ENCODE measurements around the gene SST. TPM values are rescaled to one million over a fixed set of nuclear protein-coding genes. Genes with fewer than 3 reads are reported as not detected.
A peak's percentile ranks its signal among the peaks of the same experiment; 100 is the strongest.

The SST gene
- total and polyA plus RNA-seq, 2 of the 13 experiments (the other 11 are each of a cell fraction or from before 2014, with no cell fraction given), result not detected

DNA sequence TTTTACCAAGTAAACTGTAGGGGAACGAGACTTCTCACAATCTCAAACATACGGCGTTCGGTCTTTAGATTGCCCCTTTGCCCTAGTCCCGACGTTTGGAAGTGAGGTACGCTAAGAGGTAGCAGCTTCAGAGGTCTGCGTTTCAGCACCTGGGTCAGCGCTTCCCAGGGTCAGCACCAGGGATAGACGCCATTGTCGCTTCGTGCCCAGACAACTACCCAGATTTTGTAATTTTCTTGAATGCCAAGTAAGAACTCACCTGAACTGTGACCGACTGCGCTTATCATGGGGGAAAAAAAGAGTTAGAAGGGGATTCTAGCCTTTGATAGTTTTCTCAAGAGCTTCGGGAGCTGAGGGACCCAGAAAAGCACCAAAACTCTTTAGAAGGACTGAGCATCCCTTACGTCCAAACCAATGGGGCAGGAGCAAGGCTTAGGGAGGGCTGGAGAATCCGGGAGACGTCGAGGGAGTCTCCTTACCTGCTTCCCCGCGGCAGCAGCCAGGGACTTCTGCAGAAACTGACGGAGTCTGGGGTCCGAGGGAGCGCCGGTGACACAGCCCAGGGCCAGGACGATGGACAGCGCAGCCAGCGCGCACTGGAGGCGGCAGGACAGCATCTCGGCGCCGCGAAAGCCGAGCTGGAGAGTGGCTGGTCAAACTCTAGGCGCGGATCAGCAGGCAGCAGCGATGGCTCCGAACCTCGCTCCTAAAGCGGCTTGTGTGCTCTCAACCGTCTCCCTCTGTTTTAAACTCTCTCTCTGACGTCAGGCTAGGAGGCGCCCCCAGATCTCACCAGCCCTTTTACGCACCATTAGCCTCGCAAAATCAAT, at the start of gene SST (continued):
- no peak for TF ChIP-seq TBL1XR1 (IDR thresholded peaks at IDR 0.05; ENCODE audit: borderline replicate concordance, low read length, partially characterized antibody)
- TF ChIP-seq, protein P1, sequence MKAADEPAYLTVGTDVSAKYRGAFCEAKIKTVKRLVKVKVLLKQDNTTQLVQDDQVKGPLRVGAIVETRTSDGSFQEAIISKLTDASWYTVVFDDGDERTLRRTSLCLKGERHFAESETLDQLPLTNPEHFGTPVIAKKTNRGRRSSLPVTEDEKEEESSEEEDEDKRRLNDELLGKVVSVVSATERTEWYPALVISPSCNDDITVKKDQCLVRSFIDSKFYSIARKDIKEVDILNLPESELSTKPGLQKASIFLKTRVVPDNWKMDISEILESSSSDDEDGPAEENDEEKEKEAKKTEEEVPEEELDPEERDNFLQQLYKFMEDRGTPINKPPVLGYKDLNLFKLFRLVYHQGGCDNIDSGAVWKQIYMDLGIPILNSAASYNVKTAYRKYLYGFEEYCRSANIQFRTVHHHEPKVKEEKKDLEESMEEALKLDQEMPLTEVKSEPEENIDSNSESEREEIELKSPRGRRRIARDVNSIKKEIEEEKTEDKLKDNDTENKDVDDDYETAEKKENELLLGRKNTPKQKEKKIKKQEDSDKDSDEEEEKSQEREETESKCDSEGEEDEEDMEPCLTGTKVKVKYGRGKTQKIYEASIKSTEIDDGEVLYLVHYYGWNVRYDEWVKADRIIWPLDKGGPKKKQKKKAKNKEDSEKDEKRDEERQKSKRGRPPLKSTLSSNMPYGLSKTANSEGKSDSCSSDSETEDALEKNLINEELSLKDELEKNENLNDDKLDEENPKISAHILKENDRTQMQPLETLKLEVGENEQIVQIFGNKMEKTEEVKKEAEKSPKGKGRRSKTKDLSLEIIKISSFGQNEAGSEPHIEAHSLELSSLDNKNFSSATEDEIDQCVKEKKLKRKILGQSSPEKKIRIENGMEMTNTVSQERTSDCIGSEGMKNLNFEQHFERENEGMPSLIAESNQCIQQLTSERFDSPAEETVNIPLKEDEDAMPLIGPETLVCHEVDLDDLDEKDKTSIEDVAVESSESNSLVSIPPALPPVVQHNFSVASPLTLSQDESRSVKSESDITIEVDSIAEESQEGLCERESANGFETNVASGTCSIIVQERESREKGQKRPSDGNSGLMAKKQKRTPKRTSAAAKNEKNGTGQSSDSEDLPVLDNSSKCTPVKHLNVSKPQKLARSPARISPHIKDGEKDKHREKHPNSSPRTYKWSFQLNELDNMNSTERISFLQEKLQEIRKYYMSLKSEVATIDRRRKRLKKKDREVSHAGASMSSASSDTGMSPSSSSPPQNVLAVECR (CRISPR knock-in tag; IDR thresholded peaks at IDR 0.05; ENCODE audit: borderline replicate concordance), result peak; percentile 36; the same call in 1 of the 2 replicates
- peak; percentile 84 for TF ChIP-seq RXRB (CRISPR knock-in tag; IDR thresholded peaks at IDR 0.05; ENCODE audit: borderline replicate concordance)
- TF ChIP-seq CAMTA2 (CRISPR knock-in tag; IDR thresholded peaks at IDR 0.05; ENCODE audit: borderline replicate concordance), result peak; percentile 97; the same call in 1 of the 2 replicates
- peak; percentile 99 for TF ChIP-seq GPN1 (CRISPR knock-in tag; IDR thresholded peaks at IDR 0.05; ENCODE audit: borderline replicate concordance)
- peak; percentile 27; the same call in 1 of the 2 replicates for TF ChIP-seq STAG1 (CRISPR knock-in tag; IDR thresholded peaks at IDR 0.05)
- TF ChIP-seq ZNF670 (CRISPR knock-in tag; IDR thresholded peaks at IDR 0.05; ENCODE audit: borderline replicate concordance), result peak; percentile 69; the same call in 1 of the 2 replicates
- TF ChIP-seq CCDC6 (CRISPR knock-in tag; IDR thresholded peaks at IDR 0.05), result peak; percentile 53; the same call in 1 of the 2 replicates
- TF ChIP-seq, protein P2, sequence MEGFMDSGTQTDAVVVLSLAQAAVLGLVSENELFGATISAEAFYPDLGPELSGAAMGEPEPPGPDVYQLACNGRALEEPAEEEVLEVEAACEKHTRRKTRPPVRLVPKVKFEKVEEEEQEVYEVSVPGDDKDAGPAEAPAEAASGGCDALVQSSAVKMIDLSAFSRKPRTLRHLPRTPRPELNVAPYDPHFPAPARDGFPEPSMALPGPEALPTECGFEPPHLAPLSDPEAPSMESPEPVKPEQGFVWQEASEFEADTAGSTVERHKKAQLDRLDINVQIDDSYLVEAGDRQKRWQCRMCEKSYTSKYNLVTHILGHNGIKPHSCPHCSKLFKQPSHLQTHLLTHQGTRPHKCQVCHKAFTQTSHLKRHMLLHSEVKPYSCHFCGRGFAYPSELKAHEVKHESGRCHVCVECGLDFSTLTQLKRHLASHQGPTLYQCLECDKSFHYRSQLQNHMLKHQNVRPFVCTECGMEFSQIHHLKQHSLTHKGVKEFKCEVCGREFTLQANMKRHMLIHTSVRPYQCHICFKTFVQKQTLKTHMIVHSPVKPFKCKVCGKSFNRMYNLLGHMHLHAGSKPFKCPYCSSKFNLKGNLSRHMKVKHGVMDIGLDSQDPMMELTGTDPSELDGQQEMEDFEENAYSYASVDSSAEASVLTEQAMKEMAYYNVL (CRISPR knock-in tag; IDR thresholded peaks at IDR 0.05; ENCODE audit: borderline replicate concordance), result peak; percentile 40; the same call in 1 of the 2 replicates
- TF ChIP-seq FOXA3 (CRISPR knock-in tag; IDR thresholded peaks at IDR 0.05), result peak; percentile 60
- TF ChIP-seq, protein P3, sequence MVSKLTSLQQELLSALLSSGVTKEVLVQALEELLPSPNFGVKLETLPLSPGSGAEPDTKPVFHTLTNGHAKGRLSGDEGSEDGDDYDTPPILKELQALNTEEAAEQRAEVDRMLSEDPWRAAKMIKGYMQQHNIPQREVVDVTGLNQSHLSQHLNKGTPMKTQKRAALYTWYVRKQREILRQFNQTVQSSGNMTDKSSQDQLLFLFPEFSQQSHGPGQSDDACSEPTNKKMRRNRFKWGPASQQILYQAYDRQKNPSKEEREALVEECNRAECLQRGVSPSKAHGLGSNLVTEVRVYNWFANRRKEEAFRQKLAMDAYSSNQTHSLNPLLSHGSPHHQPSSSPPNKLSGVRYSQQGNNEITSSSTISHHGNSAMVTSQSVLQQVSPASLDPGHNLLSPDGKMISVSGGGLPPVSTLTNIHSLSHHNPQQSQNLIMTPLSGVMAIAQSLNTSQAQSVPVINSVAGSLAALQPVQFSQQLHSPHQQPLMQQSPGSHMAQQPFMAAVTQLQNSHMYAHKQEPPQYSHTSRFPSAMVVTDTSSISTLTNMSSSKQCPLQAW (CRISPR knock-in tag; IDR thresholded peaks at IDR 0.05), result 0 out of 2 replicates have a peak, but pooled peaks have one; percentile 55
- TF ChIP-seq NR3C1 (CRISPR knock-in tag; IDR thresholded peaks at IDR 0.05), result peak; percentile 90; the same call in 1 of the 2 replicates
- TF ChIP-seq, protein P4, sequence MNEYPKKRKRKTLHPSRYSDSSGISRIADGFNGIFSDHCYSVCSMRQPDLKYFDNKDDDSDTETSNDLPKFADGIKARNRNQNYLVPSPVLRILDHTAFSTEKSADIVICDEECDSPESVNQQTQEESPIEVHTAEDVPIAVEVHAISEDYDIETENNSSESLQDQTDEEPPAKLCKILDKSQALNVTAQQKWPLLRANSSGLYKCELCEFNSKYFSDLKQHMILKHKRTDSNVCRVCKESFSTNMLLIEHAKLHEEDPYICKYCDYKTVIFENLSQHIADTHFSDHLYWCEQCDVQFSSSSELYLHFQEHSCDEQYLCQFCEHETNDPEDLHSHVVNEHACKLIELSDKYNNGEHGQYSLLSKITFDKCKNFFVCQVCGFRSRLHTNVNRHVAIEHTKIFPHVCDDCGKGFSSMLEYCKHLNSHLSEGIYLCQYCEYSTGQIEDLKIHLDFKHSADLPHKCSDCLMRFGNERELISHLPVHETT (CRISPR knock-in tag; conservative IDR thresholded peaks at IDR 0.05), result peak; percentile 87
- TF ChIP-seq, protein P5, sequence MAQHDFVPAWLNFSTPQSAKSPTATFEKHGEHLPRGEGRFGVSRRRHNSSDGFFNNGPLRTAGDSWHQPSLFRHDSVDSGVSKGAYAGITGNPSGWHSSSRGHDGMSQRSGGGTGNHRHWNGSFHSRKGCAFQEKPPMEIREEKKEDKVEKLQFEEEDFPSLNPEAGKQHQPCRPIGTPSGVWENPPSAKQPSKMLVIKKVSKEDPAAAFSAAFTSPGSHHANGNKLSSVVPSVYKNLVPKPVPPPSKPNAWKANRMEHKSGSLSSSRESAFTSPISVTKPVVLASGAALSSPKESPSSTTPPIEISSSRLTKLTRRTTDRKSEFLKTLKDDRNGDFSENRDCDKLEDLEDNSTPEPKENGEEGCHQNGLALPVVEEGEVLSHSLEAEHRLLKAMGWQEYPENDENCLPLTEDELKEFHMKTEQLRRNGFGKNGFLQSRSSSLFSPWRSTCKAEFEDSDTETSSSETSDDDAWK (CRISPR knock-in tag; IDR thresholded peaks at IDR 0.05), result no peak
- TF ChIP-seq DNMT3B (CRISPR knock-in tag; conservative IDR thresholded peaks at IDR 0.05), result peak; percentile 99; the same call in 1 of the 2 replicates

Data from HepG2 (cell line).